Stimulated activated memory B cell treated with anti-CD40 and anti-IgM and Interleukin-4, amounts not matched to agents 10 μg/mL and 1 μg/mL and 100 μg/mL, for 72 hours (primary cell): ENCODE results near the gene CFAP251.
"Not testable (repeated sequence)": the region's sequence is repeated elsewhere in the genome, so short reads cannot be mapped to it uniquely, and the experiment has no call there.

Experiments used
- ATAC-seq: fragments of 150-1000 bp; cut with Tn5 transposase; 2 replicates; pipeline ENCODE4 v1.10.0; 2021
- H3K27ac Mint-ChIP-seq: one replicate; pipeline ENCODE4 v1.8.0; 2022; ENCODE audit warnings: mild to moderate bottlenecking, mixed read lengths
- H3K27me3 Mint-ChIP-seq: one replicate; pipeline ENCODE4 v1.8.0; 2022; ENCODE audit warnings: mixed read lengths
- H3K36me3 Mint-ChIP-seq: one replicate; pipeline ENCODE4 v1.8.0; 2022; ENCODE audit warnings: mixed read lengths
- H3K4me1 Mint-ChIP-seq: one replicate; pipeline ENCODE4 v1.8.0; 2022; ENCODE audit warnings: mixed read lengths
- H3K4me3 Mint-ChIP-seq: one replicate; pipeline ENCODE4 v1.8.0; 2022; ENCODE audit warnings: mild to moderate bottlenecking, moderate library complexity, mixed read lengths
- H3K9me3 Mint-ChIP-seq: one replicate; pipeline ENCODE4 v1.8.0; 2022; ENCODE audit warnings: mixed read lengths

Gene CFAP251

DNA sequence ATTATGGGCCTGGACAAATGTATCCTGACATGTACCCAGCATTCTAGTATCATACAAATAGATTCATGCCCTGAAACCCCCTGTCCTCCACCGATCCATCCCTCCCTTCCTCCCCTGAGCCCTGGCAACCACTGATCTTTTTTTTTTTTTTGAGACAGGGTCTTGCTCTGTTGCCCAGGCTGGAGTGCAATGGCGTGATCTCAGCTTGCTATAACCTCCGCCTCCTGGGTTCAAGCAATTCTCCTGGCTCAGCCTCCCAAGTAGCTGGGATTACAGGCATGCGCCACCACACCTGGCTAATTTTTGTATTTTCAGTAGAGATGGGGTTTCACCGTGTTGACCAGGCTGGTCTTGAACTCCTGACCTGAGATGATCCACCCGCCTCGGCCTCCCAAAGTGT lies 11.2 kb downstream of the CFAP251 start:
- H3K36me3 Mint-ChIP-seq, result peaks cover 12% of the 10 kb centered on the region
- H3K4me1 Mint-ChIP-seq, result peaks cover 19% of the 10 kb centered on the region

DNA sequence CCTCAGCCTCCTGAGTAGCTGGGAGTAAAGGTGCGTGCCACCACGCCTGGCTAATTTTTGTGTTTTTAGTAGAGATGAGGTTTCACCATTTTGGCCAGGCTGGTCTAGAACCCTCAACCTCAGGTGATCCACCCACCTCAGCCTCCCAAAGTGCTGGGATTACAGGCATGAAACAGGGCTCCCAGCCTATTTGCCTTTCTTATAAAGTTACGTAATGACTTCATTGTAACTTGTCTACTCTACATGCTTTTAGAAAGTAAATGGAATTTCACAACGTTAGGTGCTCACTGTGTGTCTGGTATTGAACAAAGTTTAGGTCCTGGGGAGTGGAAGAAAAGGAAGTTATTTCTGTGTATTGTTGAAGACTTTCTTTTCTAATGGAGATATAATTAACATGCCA lies 12.5 kb downstream of the CFAP251 start:
- no peak overlapping the region for H3K27ac Mint-ChIP-seq
- no peak for ATAC-seq
- no peaks in the 10 kb centered on the region for H3K27me3 Mint-ChIP-seq
- H3K9me3 Mint-ChIP-seq, result no peaks in the 10 kb centered on the region
- no peak overlapping the region for H3K4me3 Mint-ChIP-seq
- H3K36me3 Mint-ChIP-seq, result peaks cover 12% of the 10 kb centered on the region
- H3K4me1 Mint-ChIP-seq, result peaks cover 19% of the 10 kb centered on the region

More for the DNA sequence above, 11.2 kb downstream of the CFAP251 start:
- H3K27me3 Mint-ChIP-seq, H3K27ac Mint-ChIP-seq, ATAC-seq, H3K9me3 Mint-ChIP-seq, H3K4me3 Mint-ChIP-seq: not testable (repeated sequence)

DNA sequence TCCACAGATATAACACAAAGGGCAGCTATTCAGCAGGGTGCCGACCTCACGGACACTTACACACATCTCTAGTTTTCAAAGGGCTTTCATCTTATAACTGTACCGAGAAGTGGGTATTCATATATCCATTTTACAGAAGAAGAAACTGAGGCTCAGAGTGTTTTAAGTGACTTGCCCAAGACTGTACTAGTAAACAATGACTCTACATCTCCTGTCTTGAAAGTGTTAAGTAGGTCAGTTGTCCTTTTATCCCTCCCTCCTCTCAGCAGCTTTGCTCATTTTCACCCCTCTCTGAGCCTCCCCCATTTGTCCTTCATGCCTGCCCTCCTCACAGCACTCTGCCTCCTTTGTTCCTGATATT lies 13.8 kb downstream of the CFAP251 start:
- Mint-ChIP-seq H3K36me3 (peaks cover 22% of the 10 kb centered on the region), H3K27me3 (no peaks in the 10 kb centered on the region), H3K4me1 (peaks cover 14% of the 10 kb centered on the region), H3K27ac (peak overlapping the region; percentile 5), H3K9me3 (no peaks in the 10 kb centered on the region), H3K4me3 (no peak overlapping the region)
- no peak for ATAC-seq

DNA sequence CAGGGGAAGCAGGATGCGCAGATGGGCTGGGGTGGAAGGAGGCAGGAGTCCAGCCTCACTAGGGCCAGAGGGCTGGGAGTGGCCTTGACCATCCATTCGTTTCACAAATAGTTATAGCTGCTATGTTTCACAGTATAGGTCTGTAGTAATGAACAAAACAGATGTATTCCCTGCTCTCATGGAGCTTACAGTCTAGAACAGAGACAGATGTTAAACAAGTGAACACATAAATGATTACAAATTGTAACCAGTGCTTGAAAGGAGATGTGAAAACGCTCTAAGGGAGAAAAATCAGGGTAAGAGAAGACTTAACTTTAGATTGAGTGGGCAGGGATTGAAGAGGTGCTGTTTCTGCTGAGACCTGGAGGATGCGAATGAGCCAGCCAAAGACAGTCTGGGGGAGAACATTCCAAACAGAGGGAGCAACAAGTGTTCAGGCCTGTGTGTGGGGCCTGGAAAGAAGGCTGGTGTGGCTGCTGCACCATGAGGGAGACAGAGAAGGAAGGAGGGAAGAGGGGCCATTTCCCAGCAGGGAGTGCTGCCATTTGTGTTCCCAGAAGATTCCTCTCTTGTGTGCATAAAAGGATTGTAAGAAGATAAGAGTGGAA lies 14.6 kb downstream of the CFAP251 start:
- Mint-ChIP-seq H3K4me3 (no peak overlapping the region), H3K9me3 (no peaks in the 10 kb centered on the region), H3K27ac (peak overlapping the region; percentile 5), H3K27me3 (no peaks in the 10 kb centered on the region), H3K36me3 (peaks cover 28% of the 10 kb centered on the region), H3K4me1 (peaks cover 6% of the 10 kb centered on the region)
- no peak for ATAC-seq

DNA sequence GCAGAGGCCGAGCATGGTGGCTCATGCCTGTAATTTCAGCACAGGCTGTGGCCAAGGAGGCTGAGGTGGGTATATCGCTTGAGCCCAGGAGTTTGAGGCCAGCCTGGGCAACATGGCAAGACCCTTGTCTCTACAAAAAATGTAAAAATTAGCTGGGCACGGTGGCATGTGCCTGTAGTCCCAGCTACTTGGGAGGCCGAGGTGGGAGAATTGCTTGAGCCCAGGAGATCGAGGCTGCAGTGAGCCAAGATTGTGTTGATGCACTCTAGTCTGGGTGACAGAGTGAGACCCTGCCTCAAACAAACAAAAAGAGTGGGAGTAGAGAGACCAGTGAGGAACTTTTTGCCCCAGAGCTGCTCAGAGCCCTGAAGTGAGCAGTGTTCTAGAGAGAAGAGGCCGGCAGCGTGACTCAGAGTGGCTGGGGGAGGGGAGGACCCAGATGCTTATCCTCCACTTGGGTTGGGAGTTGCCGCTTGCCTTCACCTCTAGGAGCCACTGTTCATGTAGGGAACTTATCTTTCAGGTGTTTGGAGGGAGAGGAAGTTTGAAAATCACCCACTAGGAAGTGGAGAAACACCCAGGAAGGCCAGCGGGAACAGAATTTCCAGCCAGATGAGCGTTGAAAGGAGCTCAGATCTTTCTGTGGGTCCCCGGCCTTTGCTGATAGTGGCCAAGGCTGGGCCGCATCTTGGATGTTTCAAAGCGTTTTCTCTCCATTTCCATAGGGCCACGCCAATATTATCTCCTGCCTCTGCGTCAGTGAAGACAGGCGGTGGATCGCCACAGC lies 15.3 kb downstream of the CFAP251 start:
- ATAC-seq, result no peak
- H3K27me3 Mint-ChIP-seq, result no peaks in the 10 kb centered on the region
- H3K36me3 Mint-ChIP-seq, result peaks cover 28% of the 10 kb centered on the region
- H3K27ac Mint-ChIP-seq, result no peak overlapping the region
- no peak overlapping the region for H3K4me3 Mint-ChIP-seq
- H3K9me3 Mint-ChIP-seq, result no peaks in the 10 kb centered on the region
- peaks cover 6% of the 10 kb centered on the region for H3K4me1 Mint-ChIP-seq

DNA sequence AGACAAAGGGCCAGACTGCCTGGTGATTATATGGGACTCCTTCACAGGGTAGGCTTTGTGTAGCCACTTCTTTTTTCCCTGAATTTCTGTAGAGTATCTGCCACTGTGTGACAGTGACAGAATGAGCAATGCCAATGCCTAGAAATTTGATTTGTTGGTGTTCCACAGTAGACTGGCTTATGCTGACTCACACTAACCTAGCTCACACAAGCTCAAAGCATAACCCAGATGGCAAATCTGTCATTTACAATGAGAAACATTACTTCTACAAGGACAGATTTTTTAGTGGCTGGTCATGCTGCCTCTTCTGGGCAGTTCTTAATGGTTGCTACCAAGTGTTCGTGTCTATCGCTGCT lies 15.9 kb downstream of the CFAP251 start:
- peaks cover 28% of the 10 kb centered on the region for H3K36me3 Mint-ChIP-seq
- H3K27ac Mint-ChIP-seq, result no peak overlapping the region
- no peak for ATAC-seq
- no peaks in the 10 kb centered on the region for H3K27me3 Mint-ChIP-seq
- peaks cover 9% of the 10 kb centered on the region for H3K4me1 Mint-ChIP-seq
- no peak overlapping the region for H3K4me3 Mint-ChIP-seq
- H3K9me3 Mint-ChIP-seq, result no peaks in the 10 kb centered on the region

DNA sequence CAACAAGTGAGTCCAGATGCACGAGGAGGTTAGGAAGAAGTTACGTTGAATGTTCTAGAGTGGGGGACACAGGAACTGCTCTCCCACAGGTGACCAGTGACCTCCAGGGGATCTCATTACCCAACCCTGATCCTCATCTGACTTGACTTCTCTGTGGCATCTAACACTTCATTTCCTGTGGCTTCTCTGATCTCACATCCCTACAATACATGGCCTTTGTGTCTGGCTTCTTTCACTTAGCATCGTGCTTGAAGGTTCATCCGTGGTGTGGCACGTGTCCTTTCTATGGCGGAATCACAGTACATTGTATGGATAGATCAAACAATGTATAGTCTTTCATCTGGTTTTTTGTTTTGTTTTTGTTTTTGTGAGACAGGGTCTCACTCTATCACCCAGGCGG lies 19.3 kb downstream of the CFAP251 start:
- ATAC-seq, result no peak
- peaks cover 4% of the 10 kb centered on the region for H3K4me1 Mint-ChIP-seq
- H3K9me3 Mint-ChIP-seq, result no peaks in the 10 kb centered on the region
- H3K27me3 Mint-ChIP-seq, result no peaks in the 10 kb centered on the region
- H3K4me3 Mint-ChIP-seq, result no peak overlapping the region
- H3K36me3 Mint-ChIP-seq, result peaks cover 23% of the 10 kb centered on the region
- H3K27ac Mint-ChIP-seq, result no peak overlapping the region

GRCh38 chr12:121939186-121939585 lies 20.8 kb downstream of the CFAP251 start:
- peaks cover 16% of the 10 kb centered on the region for H3K36me3 Mint-ChIP-seq
- no peaks in the 10 kb centered on the region for H3K9me3 Mint-ChIP-seq
- no peaks in the 10 kb centered on the region for H3K27me3 Mint-ChIP-seq
- ATAC-seq, result peak; percentile 31
- H3K27ac Mint-ChIP-seq, result no peak overlapping the region
- no peak overlapping the region for H3K4me3 Mint-ChIP-seq
- H3K4me1 Mint-ChIP-seq, result peaks cover 4% of the 10 kb centered on the region

DNA sequence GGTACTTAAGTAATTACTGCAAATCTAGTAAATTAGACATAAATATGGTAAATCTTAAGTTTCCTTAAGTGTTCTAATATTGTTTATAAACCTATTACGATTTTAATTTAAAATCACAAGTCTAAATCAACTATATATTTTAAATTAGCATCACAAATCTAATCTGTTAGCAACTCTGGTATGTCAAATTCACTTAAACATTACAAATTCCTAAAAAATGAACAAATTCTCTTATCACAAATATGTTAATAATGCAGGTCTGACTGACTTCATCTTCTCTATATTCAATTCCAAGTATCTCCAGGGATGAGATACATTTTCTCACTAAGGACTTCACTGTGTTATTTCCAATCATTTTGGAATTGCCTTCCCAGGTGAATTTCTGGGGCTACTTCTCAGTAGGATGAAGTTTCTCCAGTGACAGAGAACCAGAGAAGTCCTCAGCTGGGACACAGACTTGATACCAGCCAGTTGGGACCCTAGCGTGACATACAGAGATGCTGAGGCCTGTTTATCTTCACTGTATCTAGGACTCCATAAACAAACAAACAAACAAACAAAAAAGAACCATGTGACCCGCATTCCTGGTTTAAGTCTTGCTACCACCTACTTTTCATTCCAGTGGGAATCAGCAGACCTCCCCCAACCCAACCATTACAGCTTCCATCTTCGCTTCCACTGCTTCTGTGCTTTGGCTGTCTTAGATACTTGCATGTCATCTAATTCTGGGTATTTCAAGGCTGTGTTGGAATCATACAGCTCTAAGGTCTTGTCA lies 21.8 kb downstream of the CFAP251 start:
- H3K36me3 Mint-ChIP-seq, result peaks cover 16% of the 10 kb centered on the region
- H3K4me1 Mint-ChIP-seq, result peaks cover 4% of the 10 kb centered on the region
- ATAC-seq, result no peak
- H3K9me3 Mint-ChIP-seq, result no peaks in the 10 kb centered on the region
- H3K4me3 Mint-ChIP-seq, result no peak overlapping the region
- no peaks in the 10 kb centered on the region for H3K27me3 Mint-ChIP-seq
- H3K27ac Mint-ChIP-seq, result no peak overlapping the region

- Mint-ChIP-seq H3K27me3 (no peaks in the 10 kb centered on the region), H3K4me3 (no peak overlapping the region), H3K36me3 (peaks cover 5% of the 10 kb centered on the region), H3K9me3 (no peaks in the 10 kb centered on the region), H3K27ac (no peak overlapping the region), H3K4me1 (peaks cover 4% of the 10 kb centered on the region)
- no peak for ATAC-seq
These were observed 23.8 kb downstream of the CFAP251 start for GRCh38 chr12:121942145-121942718.

GRCh38 chr12:121943926-121944325 lies 25.5 kb downstream of the CFAP251 start:
- no peak for ATAC-seq
- H3K27me3 Mint-ChIP-seq, result no peaks in the 10 kb centered on the region
- no peak overlapping the region for H3K4me3 Mint-ChIP-seq
- H3K27ac Mint-ChIP-seq, result no peak overlapping the region
- peaks cover 4% of the 10 kb centered on the region for H3K4me1 Mint-ChIP-seq
- no peaks in the 10 kb centered on the region for H3K36me3 Mint-ChIP-seq
- no peaks in the 10 kb centered on the region for H3K9me3 Mint-ChIP-seq

GRCh38 chr12:121946313-121947025 lies 28.1 kb downstream of the CFAP251 start:
- no peaks in the 10 kb centered on the region for H3K9me3 Mint-ChIP-seq
- H3K4me1 Mint-ChIP-seq, result no peaks in the 10 kb centered on the region
- no peak overlapping the region for H3K27ac Mint-ChIP-seq
- no peaks in the 10 kb centered on the region for H3K36me3 Mint-ChIP-seq
- no peak overlapping the region for H3K4me3 Mint-ChIP-seq
- H3K27me3 Mint-ChIP-seq, result no peaks in the 10 kb centered on the region
- no peak for ATAC-seq

DNA sequence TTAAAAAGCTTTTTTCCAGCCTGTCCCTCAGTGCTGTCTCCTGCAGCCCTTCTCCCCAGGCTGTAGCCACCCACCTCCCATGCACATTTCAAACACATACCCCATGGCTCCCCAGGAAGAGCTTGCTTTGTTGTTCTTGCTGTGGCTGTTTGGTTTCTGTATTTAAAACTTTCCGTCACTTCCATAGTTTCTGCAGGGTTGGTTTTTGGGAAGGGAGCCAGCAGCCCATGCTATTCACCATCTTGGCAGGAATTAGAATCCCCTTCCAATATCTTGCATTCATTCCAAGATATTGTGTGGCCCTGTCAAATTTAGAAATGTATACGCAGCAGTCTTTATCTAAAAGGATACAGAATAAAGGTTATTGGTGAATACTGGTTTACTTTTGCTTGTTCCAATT lies 29.6 kb downstream of the CFAP251 start:
- Mint-ChIP-seq H3K4me3 (no peak overlapping the region), H3K36me3 (no peaks in the 10 kb centered on the region), H3K4me1 (no peaks in the 10 kb centered on the region), H3K27ac (no peak overlapping the region), H3K9me3 (no peaks in the 10 kb centered on the region), H3K27me3 (no peaks in the 10 kb centered on the region)
- ATAC-seq, result no peak

- Mint-ChIP-seq H3K27ac (no peak overlapping the region), H3K4me3 (no peak overlapping the region), H3K9me3 (no peaks in the 10 kb centered on the region), H3K36me3 (no peaks in the 10 kb centered on the region), H3K4me1 (no peaks in the 10 kb centered on the region), H3K27me3 (no peaks in the 10 kb centered on the region)
- ATAC-seq, result no peak
These were observed 31.4 kb downstream of the CFAP251 start for GRCh38 chr12:121949648-121950397.
